Measurements from ENCODE around the gene PPP1R2C.

The PPP1R2C gene

GRCh38 chrX:42748067-42748850 is 29.7 kb downstream of the PPP1R2C start:
- DNase-seq = no peak

GRCh38 chrX:42746606-42747005 is 31.4 kb downstream of the PPP1R2C start:
- no peak for DNase-seq

- no peak for DNase-seq
Measured at GRCh38 chrX:42740456-42740855, 37.5 kb downstream of the PPP1R2C start.

- no peak for DNase-seq
Measured at GRCh38 chrX:42739741-42740140, 38.2 kb downstream of the PPP1R2C start.

GRCh38 chrX:42739258-42739657 is 38.7 kb downstream of the PPP1R2C start:
- no peak for DNase-seq

- DNase-seq = no peak
Measured at GRCh38 chrX:42738552-42738951, 39.4 kb downstream of the PPP1R2C start.

- no peak for DNase-seq
Measured at GRCh38 chrX:42735250-42735649, 42.7 kb downstream of the PPP1R2C start.

- DNase-seq = no peak
Measured at GRCh38 chrX:42732506-42732905, 45.5 kb downstream of the PPP1R2C start.

Data from midbrain (tissue), 1 donor.